Amniotic epithelial cell (primary cell): Measurements from ENCODE around the gene PCNA.
"Not testable (repeated sequence)": the region's sequence is repeated elsewhere in the genome, so short reads cannot be mapped to it uniquely, and the experiment has no call there.

Source experiments
- DNase-seq: peaks from one replicate; pipeline ENCODE4 v3.0.0-alpha.2; 2010; ENCODE audit warnings: low read depth

Gene PCNA

GRCh38 chr20:5141615-5142014 lies 21.9 kb upstream of the PCNA start:
- DNase-seq, result no peak

- no peak for DNase-seq
These were observed 20.4 kb upstream of the PCNA start for GRCh38 chr20:5140195-5140594.

GRCh38 chr20:5136096-5136495 lies 16.3 kb upstream of the PCNA start:
- no peak for DNase-seq

DNA sequence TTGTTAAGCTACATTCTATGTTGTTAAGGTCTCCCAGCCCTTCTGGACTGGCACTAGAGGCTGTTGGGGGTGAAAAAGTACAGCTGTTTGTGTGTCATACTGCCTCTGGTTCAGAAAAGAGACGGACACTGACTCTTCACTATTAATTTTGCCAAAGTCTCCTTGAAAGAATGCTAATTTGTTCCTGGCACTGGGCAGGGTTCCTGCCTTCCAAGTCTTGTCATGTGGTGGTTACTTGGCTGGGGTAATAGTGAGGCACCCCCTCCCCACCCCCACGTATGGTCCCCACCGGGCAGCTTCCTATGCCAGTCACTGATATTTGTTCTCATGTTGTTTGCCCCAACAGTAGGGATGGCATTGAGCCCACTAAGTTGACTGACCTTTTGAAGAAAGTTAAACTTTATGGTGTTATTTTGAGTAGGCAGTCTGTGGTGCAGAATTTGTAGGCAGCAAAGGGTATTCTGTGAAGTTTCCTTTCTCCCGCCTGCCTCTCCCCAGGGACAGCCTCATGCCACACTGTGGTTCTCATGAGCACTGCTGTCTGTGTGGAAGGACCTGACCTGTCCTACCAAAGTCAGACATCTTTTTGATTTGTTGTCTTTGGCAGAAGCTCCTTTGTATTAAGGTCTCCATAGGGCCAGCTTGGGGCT lies 15.7 kb upstream of the PCNA start:
- no peak for DNase-seq

- DNase-seq, result no peak
These were observed 14.2 kb upstream of the PCNA start for GRCh38 chr20:5133998-5134397.

GRCh38 chr20:5131502-5131901 lies 11.7 kb upstream of the PCNA start:
- DNase-seq, result no peak

GRCh38 chr20:5128886-5129285 lies 9.1 kb upstream of the PCNA start:
- no peak for DNase-seq

- DNase-seq, result no peak
These were observed 8.2 kb upstream of the PCNA start for GRCh38 chr20:5127859-5128424.

GRCh38 chr20:5127204-5127858 lies 7.6 kb upstream of the PCNA start:
- peak; percentile 56 for DNase-seq

DNA sequence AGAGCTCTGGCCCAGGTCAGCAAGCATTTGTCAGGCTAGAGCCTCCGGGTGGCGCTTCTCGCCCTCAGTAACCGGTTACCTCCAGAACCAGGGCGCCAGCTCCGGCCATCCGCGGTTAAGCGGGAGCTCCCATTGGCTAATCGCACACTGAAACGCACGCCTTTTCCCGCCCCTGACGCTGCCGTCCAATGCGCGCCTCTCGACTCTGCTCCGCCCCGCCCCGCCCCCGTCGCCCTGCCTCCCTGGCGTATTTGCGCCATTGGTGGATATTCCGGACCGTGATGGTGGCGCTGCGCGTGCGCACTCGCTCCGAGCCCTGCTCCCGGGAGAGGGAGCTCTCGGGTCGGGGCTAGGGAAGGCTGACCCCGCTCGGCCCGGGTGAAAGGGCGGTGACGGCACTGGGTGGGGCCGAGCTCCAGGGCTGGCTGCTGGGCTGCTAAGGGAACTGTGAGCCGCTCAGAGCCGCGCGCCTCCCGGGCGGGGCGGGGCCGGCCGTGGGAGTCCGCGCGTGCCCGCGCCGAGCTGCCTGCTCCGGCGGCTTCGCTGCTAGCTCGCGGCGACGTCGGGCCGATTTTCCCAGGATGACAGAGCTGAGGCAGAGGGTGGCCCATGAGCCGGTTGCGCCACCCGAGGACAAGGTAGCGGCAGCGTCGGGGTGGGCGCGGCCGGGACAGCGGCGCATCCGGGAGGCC lies 6.9 kb upstream of the PCNA start, which contains the start of gene CDS2:
Gene CDS2 (plus strand): TSS at position 497 of the 692 bp plus-strand sequence. CDS start 85 bp downstream, at position 582.
- DNase-seq, result peak; percentile 96

GRCh38 chr20:5122873-5123260 lies 3.1 kb upstream of the PCNA start:
- peak; percentile 70 for DNase-seq

GRCh38 chr20:5120185-5120476 lies 373 bp upstream of the PCNA start:
- DNase-seq, result no peak

GRCh38 chr20:5119143-5119434 lies 669 bp downstream of the PCNA start:
- no peak for DNase-seq

DNA sequence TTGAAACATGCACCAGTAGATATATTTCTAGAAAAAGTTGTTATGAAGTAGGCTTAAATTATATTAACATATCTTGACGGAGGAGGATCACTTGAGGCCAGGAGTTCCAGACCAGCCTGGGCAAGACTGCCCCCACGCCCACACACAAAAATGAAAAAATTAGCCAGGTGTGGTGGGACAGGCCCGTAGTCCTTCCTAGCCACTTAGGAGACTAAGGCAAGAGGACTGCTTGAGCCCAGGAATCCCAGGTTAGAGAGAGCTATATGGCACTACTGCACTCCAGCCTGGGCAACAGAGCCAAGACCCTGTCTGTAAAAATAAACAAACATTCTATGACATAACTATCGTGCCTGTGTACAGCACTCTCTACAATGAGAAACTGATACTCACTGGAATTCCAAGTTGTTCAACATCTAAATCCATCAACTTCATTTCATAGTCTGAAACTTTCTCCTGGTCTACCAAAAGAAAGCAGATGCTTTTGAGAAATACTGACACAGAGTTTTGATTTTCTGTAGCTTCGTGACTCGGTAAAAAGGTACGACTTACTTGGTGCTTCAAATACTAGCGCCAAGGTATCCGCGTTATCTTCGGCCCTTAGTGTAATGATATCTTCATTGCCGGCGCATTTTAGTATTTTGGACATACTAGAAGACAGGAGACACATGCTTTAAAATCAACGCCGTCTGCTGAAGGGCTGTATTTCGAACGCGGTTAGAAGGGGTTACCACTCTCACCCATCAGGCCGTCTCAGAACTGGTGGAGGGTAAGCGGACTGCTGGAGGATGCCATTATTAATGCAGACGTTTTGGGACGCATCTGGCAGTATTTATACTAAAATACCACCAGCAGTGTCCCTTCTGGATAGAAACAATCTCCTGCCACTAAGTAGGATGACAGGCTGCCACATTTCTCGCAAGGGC lies 1.3 kb downstream of the PCNA start:
- DNase-seq, result no peak

- no peak for DNase-seq
These were observed 2.9 kb downstream of the PCNA start for GRCh38 chr20:5116875-5117274.

DNA sequence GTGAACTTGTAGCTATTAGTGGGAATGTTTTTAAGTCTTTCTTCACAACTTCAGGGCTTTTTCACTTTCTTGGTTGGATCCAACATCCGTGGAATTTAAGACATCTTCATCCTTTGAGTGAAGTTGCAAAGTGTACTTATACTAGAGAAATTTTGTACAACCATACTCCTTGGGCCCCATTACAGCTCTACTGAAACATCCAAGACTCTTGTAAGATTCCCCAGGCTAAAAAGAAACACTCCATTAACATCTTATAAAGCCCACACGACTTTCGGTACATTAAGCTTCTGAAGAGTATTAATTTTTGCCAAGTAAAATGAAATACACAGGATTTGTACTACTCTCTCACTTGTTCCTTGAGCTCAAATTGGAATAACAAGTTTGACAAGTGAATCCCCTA lies 5.4 kb downstream of the PCNA start:
- no peak for DNase-seq

GRCh38 chr20:5113615-5113986 lies 6.2 kb downstream of the PCNA start:
- DNase-seq, result no peak

DNA sequence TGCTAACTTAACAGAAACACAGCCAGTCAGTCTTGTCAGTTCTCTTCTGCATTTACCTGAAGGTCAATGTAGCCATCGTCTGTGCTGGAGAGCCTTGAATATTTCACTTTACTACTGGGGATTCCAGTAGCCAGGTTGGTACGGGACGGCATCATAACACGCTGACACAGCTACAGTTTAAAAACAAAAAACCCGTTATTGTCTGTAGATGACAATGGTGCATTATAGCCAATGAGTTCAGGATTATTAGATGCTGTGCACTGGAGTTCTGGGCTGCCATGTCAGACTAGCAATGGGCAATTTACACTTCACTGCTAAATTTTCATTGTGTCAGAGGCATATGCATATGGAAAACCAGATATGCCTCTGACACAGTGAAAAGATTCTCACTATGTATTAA lies 10.5 kb downstream of the PCNA start:
- DNase-seq, result no peak

DNA sequence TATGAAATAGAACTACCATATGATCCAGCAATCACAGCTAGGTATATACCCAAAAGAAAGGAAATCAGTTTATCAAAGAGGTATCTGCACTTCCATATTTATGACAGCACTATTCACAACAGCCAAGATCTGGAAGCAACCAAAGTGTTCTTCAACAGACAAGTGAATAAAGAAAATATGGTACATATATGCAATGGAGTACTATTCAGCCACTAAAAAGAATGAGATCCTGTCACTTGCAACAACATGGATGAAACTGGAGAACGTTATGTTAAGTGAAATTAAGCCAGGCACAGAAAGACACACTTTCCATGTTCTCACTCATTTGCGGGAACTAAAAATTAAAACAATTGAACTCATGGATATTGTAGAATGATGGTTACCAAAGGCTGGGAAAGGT lies 15.3 kb downstream of the PCNA start:
- DNase-seq, result no peak

DNA sequence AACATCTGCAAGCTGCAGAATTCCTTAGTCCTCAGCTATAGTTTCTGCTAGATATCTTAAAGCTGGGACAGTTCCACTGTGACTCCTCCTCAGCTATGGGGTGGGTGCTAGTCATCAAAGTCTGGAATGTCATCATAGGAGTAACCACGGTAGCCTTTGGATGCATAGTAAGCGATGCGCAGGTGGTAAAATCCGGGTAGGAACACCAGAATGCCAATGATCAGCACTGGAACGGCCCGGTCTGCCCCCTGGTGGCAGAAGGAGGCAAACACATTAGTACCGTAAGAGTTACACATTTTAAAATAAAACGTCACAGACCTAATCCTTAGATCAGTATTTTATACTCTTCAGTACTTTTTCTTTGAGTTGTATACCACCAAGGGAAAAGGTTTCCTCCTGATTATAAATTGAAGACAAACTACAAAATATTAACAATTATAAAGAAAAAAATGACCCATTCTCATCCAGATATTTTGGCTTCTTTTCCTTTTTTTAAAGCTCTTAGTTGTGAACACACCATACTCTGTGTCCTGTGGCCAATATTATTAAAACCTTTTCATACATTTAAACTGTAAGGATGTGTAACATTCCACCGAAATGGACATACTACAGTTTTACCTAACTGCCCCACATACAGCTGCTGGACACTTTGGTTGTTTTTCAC lies 18.9 kb downstream of the PCNA start:
- peak; percentile 47 for DNase-seq

DNA sequence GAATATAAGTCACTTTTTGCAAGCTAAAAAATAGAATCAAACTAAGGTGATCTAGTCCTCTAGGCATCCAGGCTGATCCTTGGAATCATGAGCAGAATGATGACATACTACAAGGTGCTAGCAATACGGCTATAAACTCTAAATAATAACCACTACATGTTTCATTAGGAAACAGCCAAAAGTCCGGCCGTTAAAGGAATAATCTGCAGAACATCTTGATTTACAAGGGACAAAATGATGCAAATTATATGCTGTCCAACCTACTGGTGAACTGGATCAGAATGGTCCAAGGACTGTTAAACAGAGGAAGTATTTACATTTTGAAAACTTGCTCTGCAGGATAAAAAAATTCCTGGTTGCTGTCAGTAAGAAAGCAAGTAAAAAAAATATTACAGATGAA lies 19.8 kb downstream of the PCNA start:
- DNase-seq, result not testable (repeated sequence)

- not testable (repeated sequence) for DNase-seq
These were observed 20.7 kb downstream of the PCNA start for GRCh38 chr20:5099009-5099408.
